RCC 7860 (cell line): ENCODE data around the gene LINS1.

Experiments
- DNase-seq: peaks from one replicate; pipeline ENCODE4 v3.0.0-alpha.2; 2015; ENCODE audit warnings: low spot score
- FAIRE-seq: peaks from 2 replicates; lab custom pipeline; 2012; peaks lifted over from hg19 to GRCh38; lab: Jason Lieb, UNC

The LINS1 gene

DNA sequence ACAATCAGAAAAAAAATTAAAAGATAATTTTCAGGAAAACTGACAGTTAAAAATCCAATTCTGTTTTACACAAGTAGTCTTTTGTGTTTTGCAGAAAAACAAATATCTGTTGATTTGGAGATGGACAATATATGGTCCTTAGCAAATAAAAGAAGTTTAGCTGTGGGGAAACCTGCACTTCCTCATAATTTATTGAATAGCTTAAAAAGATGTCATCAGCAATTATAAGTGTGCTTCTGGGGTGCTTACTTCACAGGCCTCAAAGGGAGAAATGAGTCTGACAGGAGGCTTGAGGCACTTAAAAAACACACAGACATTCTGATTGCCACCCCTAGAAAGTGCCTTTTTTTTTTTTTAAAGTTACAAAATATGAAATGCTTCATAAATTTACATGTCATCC, 41.7 kb downstream of the LINS1 start:
- DNase-seq: no peak
- no peak for FAIRE-seq

DNA sequence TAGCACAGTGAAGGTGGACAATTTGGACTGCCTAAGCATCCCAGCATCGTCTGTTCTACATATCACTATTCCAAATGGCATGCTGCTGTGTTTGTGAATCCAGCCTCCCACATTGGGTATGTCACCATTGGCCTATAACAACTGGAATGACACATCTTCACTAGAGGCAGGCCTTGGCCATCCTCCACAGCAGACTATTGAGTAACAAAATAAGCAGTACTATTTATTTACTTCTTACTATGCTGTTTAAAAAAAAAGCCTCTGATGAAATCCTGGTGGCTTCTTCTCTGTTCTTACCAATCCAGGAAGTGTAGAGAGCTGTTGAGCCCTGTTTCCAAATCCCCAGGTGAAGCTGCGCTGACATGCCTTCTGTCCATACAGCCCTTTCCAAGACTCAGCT, 42.7 kb downstream of the LINS1 start:
- no peak for FAIRE-seq
- no peak for DNase-seq

DNA sequence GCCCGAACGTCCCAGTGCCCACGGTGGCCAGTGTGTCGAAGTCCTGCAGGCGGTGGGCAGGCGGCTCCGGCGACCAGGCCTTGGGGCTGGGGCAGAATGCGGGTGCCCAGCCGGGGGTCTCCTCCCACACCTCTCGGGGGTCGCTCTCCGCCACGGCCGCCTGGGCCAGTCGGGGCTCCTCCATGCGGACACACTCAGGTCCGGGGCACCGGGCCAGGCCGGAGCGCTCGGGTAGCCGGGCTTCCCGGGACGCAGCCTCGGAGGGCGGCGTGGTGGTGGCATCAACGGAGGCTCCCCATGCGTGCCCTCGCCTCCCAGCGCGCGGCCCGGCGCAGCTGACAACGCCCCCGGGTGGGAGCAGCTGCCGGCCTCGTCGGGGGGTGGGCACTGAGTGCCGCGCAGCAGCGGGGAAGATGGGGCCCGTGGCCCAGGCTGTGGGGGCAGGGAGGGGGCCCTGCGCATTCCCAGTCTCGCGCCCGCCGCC, 43.2 kb downstream of the LINS1 start:
- no peak for FAIRE-seq

DNA sequence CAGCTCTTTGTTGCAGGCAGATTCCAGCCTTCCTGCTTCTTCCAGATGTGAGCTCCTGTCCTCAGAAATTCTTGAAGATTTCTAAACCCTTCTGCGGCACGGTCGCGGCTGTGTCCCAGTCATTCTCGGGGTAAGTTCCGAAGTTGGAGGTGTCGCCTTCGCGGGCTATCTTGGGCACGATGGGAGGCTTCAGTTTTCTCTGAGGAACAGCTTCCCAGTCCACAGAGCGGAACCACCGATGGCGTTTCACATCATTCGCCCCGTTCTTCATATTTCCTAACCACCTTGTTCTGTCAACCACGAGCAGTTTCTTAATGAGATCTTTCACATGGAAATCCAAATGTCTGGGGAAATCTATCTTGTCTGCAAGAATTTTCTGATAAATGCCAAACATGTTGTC, 48.5 kb downstream of the LINS1 start:
- DNase-seq: no peak
- FAIRE-seq: no peak

More for the DNA sequence above, 43.2 kb downstream of the LINS1 start:
- DNase-seq: no peak

DNA sequence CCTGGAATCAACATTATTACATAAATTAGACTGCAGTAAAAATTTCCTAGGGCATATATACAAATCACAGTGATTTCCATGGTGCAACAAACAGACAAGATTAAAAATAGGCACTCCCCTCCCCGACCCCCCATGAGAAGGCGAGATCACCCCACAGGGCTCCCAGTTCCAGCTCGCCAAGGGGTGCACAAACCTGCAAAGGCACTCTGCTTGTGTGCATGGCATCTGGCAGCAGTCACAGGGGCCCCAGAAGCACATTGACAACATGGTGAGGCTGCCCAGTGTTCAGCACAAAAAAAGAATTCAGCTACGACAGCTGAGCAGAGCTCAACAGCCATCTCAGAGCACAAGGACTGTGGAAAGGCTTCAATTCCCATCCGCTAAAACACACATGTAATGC, 54.0 kb downstream of the LINS1 start:
- no peak for DNase-seq
- FAIRE-seq: no peak

DNA sequence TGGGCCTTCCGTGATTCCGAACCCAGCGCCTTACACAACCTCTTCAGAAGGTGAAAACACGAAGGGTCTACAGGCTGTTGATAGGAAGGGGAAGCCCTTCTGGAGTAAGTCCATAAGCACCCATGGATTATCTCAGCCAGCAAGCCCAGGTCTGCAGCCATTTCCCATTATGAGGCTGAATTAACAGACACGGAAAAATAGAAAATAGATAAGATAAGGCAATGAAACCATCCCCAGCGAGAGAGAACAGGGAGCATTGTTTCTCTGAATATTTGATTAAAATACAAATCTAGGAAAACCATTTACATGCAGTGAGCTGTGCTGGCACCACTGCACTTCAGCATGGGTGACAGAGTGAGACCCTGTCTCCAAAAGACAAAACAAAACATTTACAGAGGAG, 57.0 kb downstream of the LINS1 start:
- DNase-seq (no peak), FAIRE-seq (no peak)

DNA sequence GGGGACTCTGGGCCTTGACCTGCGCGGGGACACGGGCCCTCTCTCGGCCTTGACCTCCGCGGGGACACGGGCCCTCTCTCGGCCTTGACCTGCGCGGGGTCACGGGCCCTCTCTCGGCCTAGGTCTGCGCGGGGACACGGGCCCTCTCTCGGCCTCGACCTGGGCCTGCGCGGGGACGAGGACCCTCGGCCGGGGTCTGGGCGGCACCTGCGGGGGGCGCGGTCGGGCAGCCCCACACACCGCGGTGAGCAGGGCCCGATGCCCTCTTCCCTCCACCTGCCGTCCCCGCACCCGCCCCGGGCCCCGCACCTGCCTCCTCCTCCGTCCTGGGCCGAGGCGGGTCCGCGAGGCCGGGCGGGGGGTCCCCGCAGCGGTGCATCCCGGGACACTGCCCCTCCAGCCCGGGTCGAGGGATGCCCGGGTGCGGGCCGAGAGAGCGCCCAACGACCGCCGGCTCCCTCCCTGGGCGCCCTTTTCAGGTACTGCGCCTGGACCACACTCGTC, 57.6 kb downstream of the LINS1 start:
- FAIRE-seq (no peak), DNase-seq (no peak)

DNA sequence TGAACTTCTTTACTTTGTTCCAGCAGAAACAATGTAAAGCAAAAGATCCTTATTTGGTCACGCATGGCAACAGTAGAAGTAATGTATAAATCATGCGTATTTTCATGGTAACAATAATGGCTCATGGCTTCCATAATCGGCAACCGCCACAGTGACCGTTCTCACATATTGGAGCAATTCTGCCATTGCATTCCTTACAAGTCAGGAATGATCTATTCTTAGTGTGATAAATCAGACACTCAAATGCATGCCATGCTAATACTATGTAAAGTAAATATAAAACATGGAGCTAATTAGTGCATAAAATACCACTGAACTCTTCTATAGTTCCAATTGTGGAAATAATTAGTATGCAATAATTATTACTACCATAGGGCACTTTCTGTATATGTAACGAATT, 59.7 kb downstream of the LINS1 start:
- FAIRE-seq (no peak), DNase-seq (no peak)

DNA sequence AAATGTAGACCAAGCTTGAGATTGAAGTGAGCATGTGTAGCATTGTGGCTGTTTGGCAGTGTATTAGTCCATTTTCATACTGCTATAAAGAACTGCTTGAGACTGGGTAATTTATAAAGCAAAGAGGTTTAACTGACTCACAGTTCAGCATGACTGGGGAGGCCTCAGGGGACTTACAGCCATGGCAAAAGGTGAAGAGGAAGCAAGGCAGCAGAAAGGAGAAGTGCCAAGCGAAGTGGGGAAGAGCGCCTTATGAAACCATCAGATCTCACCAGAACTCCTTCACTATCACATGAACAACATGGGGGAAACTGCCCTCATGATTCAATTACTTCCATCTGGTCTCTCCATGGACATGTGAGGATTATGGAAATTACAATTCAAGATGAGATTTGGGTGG, 64.7 kb downstream of the LINS1 start:
- FAIRE-seq (no peak), DNase-seq (no peak)

DNA sequence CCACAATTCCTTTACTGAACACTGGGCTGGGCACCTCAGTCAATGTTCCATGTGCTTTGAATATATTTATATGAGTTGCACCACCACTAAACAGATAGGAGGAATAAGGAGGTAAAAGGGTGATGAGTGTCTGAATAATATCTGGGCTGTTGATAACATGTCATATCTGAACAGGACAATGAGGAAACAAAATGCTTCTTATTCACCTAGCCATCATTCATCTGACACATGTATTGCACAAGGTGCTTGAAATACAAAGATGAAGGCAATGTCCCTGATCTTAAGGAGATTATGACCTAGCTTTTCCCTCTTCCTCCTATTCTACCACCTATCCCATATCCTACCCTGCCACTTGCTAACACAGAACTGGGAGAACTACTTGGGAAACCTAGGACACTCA, 65.3 kb downstream of the LINS1 start:
- DNase-seq (no peak), FAIRE-seq (no peak)

DNA sequence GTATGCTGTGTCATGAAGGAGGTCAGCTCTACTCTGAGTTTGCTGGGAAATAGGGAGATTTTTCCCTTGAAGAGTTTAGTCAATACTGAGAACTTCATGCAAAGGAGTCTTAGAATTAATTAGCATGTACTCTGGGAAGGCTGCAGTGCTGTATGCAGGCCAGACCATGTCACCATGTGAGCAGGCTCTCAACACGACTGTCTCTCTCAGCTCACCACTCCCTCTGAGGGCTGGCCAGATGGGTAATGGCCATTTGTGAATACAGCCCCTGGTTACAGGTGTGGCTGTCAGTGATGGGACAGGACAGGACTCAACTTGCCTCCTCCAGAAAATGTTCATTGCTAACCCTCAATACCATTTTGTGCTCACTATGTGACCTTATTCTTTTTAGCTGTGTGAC, 68.1 kb downstream of the LINS1 start:
- no peak for FAIRE-seq
- DNase-seq: no peak

DNA sequence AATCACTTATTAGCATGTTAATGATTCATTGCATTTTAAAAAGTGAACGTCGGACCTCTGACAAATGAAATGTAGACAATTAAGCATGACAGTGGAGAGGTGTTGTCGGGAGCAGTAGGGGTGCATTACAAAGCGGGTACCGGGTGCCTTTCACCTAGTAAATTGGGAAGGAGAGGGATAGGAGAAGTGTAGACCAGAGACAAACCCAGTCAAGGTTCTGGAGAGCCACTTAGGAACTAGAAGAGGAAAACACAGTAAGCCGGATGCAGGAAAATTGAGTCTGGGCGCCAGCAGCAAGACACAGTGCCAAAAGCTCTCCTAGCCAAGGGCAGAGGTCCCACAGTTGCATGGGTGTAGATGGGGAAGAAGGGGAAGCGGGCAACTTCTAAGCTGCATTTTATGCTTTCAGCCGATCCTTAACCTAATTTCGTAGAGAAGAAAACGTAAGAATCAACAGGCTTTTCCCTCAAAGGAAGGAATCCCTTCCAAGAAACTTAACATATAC, 70.1 kb downstream of the LINS1 start:
- DNase-seq (no peak), FAIRE-seq (no peak)

DNA sequence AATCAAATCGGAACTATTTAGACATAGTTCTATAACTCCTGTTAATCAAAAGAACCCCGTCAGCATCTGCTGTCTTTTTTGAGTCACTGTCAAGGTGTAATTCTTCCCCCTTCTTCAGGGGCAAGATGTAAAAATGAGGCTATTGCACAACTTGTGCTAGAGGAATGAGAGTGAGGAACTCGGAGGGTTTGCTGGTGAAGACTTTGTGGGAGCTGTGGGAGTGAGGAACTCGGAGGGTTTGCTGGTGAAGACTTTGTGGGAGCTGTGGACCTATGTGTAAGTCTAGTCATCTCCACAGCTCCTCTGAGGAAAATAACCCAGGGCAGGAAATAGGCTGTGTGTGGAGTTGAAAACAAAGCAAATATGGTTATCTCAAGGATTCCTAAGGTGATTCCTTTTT, 70.8 kb downstream of the LINS1 start:
- DNase-seq (no peak), FAIRE-seq (no peak)

DNA sequence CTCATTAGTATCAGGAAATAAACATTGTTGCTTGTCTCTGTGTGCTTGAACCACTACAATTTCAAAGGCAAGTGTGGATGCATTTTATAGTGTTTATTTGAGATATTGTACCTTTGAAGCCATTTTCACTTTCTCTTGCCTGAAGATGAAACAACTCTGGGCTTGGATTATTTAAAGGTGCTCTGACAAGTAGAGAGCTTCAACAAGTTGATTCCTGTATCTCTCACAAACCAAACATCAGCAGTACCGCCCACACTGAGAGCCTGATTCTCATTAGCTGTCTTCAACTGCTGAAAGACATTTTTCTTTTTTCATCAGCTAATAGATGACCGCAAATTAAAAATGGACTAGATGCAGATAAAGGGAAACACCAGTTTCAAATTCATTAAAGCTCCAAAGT, 72.4 kb downstream of the LINS1 start:
- FAIRE-seq: no peak
- no peak for DNase-seq

DNA sequence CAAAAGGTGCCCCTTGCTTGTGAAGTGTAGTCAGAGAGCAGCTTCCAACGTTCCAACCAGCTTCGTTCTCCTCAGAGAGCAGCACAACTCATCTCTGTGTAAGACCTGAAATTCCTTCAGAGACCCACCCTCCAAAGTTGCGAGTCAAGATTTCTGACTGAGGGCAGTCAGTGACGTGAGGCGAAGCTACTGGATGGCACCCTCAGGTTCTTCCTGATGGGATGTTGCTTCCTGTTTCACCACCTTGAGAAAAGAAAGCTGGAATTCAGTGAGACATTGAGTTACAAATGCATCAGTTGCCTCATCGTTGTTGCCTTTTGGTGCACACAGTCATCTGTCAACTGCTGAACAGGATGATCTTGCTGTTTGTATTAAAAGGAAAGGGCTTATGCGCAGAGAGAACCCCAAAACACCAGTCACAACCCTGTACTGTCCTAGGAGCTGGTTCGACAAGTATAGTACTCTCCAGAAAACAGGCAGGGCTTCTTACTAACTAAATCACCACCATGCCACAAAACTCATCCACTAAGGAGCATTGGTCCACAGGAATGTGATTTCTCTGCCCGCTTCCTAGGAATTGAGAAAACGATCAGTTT, 73.1 kb downstream of the LINS1 start, which contains the start of gene CERS3:
TSS of gene CERS3 (minus strand) at position 118 of the 596 bp plus-strand sequence. CDS start 27,101 bp downstream, outside the sequence.
- FAIRE-seq (no peak), DNase-seq (no peak)

DNA sequence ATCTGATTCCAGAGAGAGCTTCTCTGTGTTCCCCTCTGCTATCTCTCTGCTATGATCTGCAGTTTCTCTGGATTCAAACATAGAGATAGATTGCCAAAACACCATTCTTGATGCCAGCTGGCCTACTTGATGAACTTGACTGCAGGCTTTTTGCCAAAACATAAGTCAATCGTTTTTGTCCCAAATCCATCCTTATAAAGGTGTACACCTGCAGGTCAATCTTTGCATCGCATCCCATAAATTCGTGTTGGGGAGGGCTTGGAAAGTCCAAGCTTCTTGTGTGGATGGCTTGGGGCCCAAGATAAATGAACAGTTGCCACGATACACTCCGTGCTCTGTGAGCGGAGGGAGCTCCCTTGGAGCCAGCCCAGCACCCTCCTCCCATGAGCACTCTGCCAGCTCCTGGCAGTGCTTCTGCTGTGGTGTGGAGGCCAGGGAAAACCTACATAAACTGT, 75.9 kb downstream of the LINS1 start:
- DNase-seq: no peak
- no peak for FAIRE-seq

DNA sequence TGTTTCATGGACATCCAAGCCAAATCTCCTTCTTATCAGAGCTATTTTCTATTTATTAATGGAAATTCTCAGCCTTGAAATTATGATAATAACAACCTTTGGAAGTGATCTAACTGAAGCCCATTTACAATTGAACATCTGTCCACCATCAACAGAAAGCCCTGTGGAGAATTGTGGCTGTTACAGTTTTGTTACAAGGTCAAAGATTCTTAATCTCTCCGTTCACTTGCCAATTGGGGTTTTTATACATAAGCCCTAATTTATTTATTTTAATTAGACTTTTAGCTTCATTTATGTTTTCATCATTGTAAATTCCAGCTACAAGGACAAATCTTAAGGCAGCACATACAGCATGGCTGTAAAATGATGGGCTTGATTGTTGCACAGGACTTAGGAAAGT, 76.5 kb downstream of the LINS1 start:
- FAIRE-seq (no peak), DNase-seq (no peak)

DNA sequence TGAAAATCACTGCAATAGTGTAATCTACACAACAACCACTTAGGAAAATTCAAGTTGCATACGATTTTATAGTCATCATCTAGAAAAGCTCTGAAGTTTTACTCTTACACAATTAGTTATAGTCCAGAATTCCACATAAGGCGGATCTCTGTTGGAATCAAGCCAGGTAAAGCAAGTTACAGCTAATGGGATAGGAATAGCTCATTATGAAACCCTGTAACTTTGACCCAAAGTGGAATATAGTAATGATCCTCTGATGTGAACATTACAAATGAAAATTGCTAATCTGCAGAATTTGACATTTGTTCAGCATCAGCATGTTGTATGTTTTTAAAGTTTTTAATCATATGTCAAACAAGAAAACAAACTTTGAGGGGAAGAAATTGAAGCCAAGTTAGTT, 77.7 kb downstream of the LINS1 start:
- FAIRE-seq (no peak), DNase-seq (no peak)

DNA sequence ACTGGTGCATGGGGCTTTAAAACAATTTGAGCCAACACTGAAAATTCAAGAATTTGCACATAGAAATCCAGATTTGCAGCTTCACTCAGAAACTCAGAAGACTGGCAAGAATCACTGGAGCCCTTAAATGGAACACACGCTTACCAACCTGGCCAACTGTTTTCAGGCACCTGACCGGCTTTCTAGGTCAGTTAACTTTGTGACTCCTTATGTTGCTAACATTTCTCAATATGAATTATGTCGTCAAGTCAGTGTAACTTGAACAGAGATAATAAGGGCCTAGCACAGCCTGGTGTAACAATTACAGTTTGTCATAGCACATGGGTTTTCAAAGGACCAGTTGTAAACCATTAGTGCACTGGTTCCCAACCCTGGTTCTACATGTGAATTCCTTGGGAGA, 80.1 kb downstream of the LINS1 start:
- FAIRE-seq (no peak), DNase-seq (no peak)

DNA sequence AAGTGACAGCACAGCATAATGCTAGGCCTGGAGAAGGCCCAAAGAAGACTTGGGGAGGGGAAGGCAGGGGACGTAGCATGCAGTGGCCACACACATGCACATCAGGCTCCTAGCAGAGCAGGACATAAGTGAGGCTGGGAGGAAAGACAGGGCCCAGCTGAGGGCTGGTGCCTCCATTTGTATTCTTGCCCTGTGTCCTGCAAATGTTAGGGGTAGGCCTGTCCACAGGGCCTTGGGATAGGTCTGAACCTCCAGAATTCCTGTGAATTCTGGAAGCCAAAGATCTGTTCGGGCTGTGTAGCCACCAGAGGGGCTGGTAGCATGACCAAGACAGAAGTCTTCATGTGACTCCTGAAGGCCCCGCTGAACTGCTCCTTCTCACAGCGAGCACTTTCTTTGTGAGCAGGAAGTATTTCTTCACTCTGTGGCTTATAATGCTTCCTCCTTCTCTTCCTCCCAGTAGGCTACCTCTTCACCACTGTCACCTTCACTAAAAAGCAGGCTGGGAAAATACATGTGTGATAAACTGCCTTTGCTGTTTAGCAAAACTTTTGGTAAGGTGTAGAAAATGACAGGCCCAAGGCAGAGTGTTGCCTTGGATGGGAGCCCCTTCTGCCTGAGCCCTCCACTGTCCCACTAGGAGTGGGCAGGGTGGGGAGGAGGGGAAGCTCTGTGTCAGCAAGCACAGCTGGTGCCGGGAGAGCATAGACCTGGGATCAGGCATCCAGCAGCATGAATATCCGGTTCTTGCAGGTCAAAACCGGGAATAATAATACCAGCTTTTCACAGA, 81.7 kb downstream of the LINS1 start:
- no peak for DNase-seq

DNA sequence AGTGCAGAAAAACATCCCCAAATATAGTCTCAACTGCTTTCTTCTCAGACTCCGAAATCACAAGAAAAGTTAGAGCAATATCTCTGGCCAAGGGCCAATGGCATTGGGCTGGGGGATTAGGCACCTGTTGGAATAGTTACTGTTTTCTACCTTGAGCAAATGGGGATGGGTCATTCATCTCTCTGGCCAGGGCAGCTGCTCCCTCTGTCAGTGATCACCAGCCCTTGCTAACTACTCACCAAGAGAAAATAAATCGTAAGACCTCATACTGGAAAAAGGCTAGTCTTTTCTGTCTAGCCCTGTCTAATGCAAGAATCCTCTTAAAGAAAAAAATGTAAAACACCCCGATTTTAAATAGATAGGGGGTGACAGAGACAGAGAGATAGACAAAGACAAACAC, 84.1 kb downstream of the LINS1 start:
- no peak for DNase-seq
- FAIRE-seq: no peak

More for the DNA sequence above, 81.7 kb downstream of the LINS1 start:
- FAIRE-seq: no peak
